GM19372 (cell line): ENCODE data around the gene ARMC10.
"Not testable (repeated sequence)": the region's sequence is repeated elsewhere in the genome, so short reads cannot be mapped to it uniquely, and the experiment has no call there.

Source experiments
- ATAC-seq: cut with Tn5 transposase; IDR thresholded peaks from one replicate; pipeline ENCODE4 v1.9.1; 2021; ENCODE audit warnings: mild to moderate bottlenecking, low read depth, moderate library complexity; ENCODE audit not compliant: unreplicated experiment

Gene ARMC10

DNA sequence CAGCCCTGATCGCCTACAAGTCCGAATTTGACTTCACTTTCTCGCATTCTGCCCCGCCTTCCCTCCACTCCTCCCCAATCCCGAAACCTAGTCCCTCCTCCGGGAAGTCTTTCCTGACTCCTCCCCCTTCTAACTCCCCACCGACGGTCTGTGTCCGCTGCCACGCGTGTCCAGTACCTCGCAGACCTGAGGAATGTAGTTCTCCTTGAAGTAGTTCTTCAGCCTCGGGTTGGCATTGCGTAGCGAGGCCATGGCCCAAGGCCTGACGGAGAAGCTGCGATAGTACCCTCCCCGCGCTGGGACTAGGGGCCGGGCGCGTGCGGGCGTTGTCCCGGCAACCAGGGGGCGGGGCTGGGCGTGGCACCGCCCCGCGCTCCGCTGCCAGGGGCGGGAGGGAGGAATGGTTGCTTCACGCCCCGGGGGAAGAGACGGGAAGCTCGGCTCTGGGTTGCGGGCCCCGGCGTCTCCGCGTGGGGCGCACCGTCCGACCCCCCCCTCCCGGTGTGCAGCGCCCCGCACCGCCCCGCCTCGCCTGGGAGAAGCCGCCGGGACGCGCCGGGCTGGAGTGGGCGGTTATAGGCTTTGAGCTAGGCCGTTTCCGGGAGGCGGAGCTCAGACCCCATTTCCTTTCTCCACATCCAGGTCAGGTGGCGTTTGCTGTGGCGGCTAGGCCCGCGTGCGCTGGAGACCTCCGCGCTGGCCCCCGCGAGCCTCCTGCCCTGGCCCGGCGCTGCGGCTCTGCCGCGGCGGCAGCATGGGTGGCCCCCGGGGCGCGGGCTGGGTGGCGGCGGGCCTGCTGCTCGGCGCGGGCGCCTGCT lies at the start of gene ARMC10, which contains the start of gene FBXL13:
ARMC10 (plus strand) TSS at position 622 of the 818 bp plus-strand sequence; CDS start at position 755, 133 bp downstream.
FBXL13 (minus strand) TSS at position 278 of the 818 bp plus-strand sequence.
- ATAC-seq, result peak; percentile 86

DNA sequence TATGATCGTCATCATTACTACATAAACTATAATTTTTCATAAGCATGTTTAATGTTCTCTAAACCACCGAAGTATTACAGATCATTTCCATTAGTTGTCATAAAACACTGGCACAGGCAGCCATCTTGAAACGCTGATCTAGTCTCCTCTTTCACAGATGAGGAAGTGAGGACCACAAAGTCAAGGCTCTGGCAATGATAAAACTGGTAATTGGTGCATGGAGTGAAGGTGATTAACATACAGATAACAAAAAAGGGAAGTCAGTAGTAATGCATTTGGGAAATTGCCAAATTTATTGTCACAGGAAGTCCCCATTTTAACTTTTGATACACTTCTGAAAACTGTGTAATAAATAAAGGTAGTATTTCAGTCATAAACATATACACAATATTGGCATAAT lies 49.6 kb upstream of the ARMC10 start:
- no peak for ATAC-seq

DNA sequence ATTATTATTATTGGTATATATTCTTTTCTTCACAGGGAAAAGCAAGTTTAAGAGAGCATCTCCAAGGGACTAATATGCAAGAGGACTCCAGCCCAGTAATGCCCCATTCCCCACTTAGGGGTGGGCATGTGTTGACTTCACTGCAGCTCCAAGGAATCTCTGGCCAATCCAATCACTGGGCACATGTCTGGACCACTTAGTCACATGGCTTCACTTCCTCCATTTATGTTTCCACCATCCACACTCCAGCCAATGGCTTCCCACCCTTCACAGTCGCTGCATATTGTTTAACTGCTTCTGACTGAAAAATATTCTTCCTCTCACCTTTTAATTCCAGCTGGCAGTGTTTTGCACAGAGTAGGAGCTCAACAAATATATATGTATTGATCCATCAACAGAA lies 43.9 kb upstream of the ARMC10 start:
- ATAC-seq, result no peak

DNA sequence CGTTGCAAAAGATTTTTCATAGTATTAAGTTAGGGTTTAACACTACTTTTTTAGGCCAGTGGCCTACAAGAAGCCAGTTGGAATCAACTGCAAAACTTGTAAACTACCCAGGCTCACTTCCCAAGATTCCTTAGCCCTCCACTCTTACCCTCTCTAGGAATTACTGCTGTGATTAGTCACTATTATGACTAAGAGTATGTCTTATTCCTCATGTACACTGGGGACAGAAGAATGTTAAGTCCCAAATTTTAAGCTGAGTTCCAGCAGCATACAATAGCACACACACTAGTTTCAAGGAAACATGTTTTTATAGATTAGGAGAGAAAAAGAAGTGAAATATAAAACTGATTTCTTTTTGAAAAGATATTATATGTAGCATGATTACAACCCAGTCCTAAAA lies 43.2 kb upstream of the ARMC10 start:
- ATAC-seq, result no peak

DNA sequence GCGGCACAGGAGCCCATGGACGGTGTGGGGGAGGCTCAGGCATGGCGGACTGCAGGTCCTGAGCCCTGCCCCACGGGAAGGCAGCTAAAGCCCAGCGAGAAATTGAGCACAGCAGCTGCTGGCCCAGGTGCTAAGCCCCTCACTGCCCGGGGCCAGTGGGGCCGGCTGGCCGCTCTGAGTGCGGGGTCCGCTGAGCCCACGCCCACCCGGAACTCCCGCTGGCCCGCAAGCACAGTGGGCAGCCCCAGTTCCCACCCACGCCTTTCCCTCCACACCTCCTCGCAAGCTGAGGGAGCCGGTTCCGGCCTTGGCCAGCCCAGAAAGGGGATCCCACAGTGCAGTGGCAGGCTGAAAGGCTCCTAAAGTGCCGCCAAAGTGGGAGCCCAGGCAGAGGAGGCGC lies 40.6 kb upstream of the ARMC10 start:
- ATAC-seq, result not testable (repeated sequence)

DNA sequence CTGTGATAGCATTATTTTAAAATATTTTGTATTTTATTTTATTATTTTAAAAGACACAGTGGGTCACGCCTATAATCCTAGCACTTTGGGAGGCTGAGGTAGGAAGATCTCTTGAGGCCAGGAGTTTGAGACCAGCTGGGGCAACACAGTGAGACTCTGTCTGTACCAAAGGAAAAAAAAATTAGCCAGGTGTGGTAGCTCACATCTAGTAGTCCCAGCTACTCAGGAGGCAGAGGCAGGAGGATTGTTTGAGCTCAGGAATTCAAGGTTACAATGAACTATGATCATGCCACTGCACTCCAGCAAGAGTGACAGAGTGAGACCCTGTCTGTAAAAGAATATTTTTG lies 37.5 kb upstream of the ARMC10 start:
- no peak for ATAC-seq

DNA sequence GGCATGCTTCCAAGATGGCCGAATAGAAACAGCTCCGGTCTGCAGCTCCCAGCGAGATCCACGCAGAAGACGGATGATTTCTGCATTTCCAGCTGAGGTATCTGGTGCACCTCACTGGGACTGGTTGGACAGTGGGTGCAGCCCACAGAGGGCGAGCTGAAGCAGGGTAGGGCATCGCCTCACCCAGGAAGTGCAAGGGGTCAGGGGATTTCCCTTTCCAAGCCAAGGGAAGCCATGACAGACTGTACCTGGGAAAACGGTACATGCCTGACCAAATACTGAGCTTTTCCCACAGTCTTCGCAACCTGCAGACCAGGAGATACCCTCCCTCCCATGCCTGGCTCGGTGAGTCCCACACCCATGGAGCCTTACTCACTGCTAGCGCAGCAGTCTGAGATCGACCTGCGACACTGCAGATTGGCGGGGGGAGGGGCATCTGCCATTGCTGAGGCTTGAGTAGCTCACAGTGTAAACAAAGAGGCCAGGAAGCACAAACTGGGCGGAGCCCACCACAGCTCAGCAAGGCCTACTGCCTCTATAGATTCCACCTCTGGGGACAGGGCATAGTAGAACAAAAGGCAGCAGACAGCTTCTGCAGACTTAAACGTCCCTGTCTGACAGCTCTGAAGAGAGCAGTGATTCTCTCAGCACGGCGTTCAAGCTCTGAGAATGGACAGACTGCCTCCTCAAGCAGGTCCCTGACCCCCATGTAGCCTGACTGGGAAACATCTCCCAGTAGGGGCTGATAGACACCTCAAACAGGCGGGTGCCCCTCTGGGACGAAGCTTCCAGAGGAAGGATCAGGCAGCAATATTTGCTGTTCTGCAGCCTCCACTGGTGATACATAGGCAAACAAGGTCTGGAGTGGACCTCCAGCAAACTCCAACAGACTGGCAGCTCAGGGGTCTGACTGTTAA lies 36.9 kb upstream of the ARMC10 start:
- ATAC-seq, result not testable (repeated sequence)

DNA sequence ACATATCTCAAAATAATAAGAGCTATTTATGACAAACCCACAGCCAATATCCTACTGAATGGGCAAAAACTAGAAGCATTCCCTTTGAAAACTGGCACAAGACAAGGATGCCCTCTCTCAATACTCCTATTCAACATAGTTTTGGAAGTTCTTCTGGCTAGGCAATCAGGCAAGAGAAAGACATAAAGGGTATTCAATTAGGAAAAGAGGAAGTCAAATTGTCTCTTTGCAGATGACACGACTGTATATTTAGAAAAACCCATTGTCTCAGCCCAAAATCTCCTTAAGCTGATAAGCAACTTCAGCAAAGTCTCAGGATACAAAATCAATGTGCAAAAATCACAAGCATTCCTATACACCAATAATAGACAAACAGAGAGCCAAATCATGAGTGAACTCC lies 33.1 kb upstream of the ARMC10 start:
- ATAC-seq, result not testable (repeated sequence)

DNA sequence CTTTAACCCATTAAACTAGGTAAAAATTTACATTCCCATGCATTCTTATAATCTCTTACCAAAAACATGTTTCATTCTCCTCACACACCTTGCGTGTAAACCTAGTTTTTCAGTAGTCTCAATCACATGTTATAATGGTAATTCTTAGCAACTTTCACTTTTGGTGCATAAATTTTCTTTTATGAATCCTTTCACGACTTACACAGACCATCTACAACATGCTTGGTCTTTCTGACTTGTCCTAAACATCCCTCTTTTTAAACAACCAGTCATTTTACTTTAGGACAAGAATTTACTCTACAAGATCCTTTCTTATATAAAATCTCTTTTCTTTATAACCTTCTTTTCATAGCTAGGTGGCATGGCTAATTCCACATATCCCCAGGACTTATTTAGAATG lies 26.1 kb upstream of the ARMC10 start:
- ATAC-seq, result no peak

DNA sequence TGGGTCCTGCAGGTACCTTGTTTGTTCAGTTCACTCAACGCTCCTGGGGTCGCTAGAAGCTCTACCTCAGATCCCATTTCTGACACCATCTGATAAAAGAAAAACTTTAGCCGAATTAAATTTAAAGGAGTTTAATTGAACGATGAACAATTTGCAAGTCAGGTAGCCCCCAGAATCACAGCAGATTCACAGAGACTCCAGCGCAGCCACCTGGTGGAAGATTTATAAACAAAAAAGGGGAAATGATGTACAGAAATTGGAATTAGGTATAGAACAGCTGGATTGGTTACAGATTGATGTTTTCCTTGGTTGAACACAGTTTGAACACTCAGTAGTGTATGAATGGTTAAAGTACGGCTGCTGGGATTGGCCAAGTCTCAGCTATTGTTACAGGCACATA lies 23.4 kb upstream of the ARMC10 start:
- no peak for ATAC-seq

DNA sequence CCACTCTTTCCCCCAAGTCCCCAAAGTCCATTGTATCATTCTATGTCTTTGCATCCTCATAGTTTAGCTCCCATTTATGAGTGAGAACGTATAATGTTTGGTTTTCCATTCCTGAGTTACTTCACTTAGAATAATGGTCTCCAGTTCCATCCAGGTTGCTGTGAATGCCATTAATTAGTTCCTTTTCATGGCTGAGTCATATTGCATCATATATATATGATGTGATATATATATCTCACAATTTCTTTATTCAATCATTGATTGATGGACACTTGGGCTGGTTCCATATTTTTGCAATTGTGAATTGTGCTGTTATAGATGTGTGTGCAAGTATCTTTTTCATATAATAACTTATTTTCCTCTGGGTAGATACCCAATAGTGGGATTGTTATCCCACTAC lies 18.9 kb upstream of the ARMC10 start:
- ATAC-seq, result not testable (repeated sequence)

DNA sequence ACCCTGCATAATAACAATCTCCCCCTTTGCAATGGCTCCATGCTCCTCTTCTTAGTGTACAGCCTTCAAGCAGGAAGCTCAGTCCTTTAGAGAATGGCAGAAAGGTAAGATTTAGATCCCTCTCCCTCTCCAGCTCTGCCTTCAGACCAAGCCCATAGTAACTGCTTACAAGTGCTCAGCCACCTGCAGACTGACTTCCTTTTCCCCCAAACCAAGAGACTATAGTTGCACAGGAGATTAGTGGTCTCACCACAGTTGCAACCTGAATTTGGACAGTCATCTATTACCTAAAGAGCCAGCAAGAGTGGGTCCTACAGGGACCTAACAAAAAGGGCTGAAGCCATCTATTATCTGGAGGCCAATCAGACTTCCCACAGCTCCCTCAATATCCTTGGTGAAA lies 16.8 kb upstream of the ARMC10 start:
- no peak for ATAC-seq

DNA sequence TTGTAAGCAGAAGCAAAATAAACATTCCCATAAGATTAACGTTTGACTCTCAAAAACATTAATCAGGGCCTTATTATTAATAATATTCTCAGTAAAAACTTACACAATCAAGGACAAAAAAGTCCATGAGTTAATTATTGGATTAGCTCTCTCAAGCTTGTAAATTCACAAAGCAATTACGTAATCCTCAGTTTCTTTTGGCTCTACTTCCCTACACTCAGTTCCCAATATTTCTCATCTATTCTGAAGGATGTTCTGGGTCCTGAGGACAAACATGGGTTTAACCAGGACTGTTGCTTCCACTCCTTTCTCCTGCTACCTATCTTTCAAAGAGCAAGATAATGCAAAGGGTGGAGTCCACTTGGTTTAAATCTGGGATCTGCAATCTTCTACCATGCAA lies 15.5 kb upstream of the ARMC10 start:
- ATAC-seq, result no peak

DNA sequence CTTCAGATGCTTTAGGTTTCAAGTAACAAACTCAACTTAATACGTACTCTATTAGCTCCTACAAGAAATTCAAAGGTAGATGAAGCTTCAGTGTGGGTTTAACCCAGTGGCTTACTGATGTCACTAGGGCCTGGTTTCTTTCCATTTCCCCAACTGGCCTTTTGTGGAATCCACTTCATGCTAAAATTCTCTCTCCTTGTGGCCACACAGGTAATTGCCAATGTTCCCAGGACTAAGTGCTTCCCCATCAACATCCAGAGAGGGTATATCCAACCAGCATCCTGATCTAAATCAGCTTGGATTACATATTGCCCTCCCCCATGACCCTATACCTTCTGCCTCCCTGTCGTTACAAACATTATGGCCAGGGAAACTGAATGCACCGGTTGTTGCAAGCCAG lies 11.0 kb upstream of the ARMC10 start:
- ATAC-seq, result no peak

DNA sequence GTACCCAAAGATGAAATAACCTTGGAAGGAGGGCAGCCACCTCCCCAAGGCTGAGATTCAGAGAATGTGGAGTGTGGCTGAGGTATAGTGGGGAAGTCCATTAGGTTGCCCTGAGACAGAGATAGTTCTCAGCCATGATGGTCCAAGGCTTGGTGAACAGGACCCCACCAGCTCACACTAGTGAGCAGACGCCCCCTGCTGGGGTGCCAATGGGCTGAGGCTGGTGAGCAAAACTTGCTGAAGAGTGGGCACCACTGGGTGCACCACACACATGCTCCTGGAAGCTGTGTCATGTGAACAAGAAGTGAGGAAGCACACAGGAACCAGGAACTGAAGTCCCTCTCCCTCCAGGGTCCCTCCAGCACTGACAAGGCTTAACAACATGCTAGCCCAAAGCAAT lies 9.3 kb upstream of the ARMC10 start:
- ATAC-seq, result no peak

DNA sequence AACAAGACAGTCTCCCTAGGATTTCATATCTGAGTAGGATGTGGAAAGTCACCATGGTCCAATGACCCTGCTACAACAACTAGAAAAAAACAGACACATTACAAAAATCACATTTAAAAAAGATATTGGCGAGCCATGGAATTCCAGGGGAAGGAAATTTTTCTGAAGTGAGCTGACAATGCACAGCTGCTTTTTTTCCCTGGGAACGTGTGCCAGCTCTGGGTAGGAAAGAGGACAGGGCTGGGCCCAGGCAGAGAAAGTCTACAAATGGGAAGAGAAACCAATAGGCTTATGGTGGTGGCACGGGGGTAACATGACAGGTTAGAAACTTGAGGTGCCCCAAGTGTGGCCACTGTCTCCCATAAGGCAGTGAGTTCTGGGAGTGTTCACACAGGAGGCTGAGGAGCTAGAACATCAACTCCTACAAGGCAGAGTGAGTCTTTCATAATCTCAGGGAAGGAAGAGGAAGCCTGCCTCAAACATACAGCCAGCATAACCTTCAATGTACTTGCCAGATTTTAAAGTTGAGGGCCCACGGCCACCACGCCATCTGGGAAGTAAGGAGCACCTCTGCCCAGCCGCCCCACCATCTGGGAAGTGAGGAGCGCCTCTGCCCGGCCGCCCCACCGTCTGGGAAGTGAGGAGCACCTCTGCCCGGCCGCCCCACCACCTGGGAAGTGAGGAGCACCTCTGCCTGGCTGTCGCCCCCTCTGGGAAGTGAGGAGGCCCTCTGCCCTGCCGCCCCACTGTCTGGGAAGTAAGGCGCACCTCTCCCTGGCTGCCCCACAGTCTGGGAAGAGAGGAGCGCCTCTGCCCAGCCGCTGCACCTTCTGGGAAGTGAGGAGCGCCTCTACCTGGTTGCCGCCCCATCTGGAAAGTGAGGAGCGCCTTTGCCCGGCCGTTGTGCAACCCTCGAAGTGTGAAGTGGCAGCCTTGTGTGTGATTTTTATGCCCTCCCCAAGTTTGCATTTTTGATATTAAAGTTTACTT lies 6.2 kb upstream of the ARMC10 start:
- ATAC-seq, result no peak

DNA sequence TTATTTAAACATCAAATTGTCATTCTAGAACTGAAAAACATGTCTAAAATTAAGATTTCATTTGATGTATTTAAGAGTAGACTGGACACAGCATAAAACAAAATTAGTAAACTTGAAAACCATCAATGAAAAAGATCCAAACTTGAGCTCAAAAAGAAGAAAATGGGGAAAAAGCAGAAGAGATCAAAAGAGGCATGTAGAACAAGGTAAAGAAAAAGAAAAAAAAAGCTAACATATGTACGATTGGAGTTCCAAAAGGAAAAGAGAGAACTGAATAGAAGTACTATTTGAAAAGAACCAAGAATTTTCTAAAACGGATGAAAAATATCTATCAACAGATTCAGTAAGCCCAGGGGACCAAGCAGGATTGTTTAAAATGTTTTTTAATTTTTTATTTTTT lies 3.9 kb upstream of the ARMC10 start:
- ATAC-seq, result no peak

DNA sequence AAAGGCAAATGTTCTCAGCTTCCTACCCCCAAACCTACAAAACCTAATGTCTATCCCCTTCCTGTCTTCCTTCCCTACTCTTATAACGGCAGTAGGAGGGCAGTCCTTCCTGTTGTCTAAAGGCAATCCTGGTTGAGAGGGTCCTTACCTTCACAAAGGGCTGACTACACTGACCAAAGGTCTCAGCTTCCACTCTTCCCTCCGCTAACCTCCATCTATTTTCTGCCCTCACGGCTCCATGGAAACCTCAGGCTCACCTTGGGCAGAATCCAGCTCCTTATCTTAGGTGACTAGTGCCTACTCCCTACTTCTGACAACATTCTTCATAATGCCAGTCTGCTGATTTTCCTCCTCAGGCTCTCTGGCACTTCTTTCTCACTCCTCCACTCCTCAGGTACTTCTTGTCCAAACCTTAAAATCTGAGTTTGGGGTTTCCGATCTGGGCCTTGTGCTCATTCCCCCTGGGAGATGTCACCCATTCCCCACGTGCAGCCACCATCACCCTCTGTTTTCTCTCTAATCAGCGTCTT lies 886 bp upstream of the ARMC10 start:
- ATAC-seq, result no peak

DNA sequence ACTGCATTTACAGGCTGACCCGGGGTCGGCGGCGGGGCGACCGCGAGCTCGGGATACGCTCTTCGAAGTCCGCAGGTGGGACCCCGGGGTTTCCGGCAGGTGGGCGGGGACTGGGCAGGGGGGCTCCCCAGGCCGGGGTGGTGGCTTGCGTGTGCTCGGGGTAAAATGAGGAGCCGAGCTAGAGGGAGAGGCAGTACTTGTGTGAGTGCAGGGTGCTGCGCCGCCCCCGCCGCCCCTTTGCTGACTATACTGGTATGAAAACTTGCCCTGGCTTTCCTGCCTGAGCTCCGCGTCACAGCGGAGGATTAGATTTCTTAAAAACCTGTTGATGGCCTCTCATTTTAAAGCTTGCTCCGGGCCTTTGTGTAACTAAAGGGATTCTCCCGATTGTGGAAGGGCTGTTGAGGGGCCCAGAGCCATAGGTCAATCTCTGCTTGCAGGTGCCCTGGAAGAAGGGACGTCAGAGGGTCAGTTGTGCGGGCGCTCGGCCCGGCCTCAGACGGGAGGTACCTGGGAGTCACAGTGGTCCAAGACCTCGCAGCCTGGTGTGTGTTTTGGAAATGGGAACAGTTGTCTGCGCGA lies 488 bp downstream of the ARMC10 start:
- ATAC-seq, result peak; percentile 43

DNA sequence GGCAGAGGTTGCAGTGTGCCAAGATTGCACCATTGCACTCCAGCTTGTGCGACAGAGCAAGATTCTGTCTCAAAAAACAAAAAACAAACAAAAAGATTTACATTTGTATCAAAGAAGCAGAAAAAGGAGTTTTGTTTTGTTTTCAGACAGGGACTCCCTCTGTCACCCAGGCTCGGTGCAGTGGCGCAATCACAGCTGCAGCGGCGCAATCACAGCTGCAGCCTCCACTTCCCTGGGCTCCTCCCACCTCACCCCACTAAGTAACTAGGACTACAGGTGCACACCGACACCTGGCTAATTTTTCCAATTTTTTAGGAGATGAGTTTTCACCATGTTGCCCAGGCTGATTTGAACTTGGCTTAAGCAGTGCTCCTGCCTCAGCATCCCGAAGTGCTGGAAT lies 1.8 kb downstream of the ARMC10 start:
- no peak for ATAC-seq
